ENCODE measurements around the gene TMCC1.

- TF ChIP-seq CTCF (conservative IDR thresholded peaks at IDR 0.05; ENCODE audit: low read depth, low read length) (no peak), EZH2 (IDR thresholded peaks at IDR 0.05; ENCODE audit: low read length, unreplicated experiment) (no peak), EZH2phosphoT487 (IDR thresholded peaks at IDR 0.05; ENCODE audit: borderline replicate concordance, low read length) (no peak)
These were observed 146.9 kb downstream of the TMCC1 start for GRCh38 chr3:129746629-129747028.
